Ecto neural progenitor cell (in vitro differentiated cells): ENCODE data around the gene ETFDH.
A peak's percentile ranks its signal among the peaks of the same experiment; 100 is the strongest.
"Not testable (repeated sequence)": the region's sequence is repeated elsewhere in the genome, so short reads cannot be mapped to it uniquely, and the experiment has no call there.

Experiments
- DNase-seq: peaks from one replicate; pipeline ENCODE4 v3.0.0-alpha.2; 2018; ENCODE audit warnings: low spot score

Gene ETFDH

GRCh38 chr4:158678767-158679166, 6.7 kb downstream of the ETFDH start:
- DNase-seq, result no peak

GRCh38 chr4:158681629-158682028, 9.5 kb downstream of the ETFDH start:
- DNase-seq, result no peak

- DNase-seq, result no peak
These were observed 10.0 kb downstream of the ETFDH start for GRCh38 chr4:158682066-158682465.

GRCh38 chr4:158688813-158689212, 16.7 kb downstream of the ETFDH start:
- no peak for DNase-seq

GRCh38 chr4:158704274-158704673, 32.2 kb downstream of the ETFDH start:
- DNase-seq, result no peak

GRCh38 chr4:158710814-158711213, 38.7 kb downstream of the ETFDH start:
- no peak for DNase-seq

GRCh38 chr4:158712622-158713021, 40.5 kb downstream of the ETFDH start:
- DNase-seq, result not testable (repeated sequence)

- DNase-seq, result no peak
These were observed 42.8 kb downstream of the ETFDH start for GRCh38 chr4:158714937-158715336.

GRCh38 chr4:158715802-158716201, 43.7 kb downstream of the ETFDH start:
- no peak for DNase-seq

GRCh38 chr4:158721680-158722079, 49.6 kb downstream of the ETFDH start:
- DNase-seq, result no peak

GRCh38 chr4:158722291-158722916, 50.3 kb downstream of the ETFDH start:
- peak; percentile 46 for DNase-seq

GRCh38 chr4:158722917-158723793, 51.1 kb downstream of the ETFDH start, which contains the start of gene PPID:
TSS of gene PPID (minus strand) at chr4:158723396. CDS start at chr4:158723288, 108 bp downstream.
- peak; percentile 88 for DNase-seq

GRCh38 chr4:158724637-158725036, 52.5 kb downstream of the ETFDH start:
- DNase-seq, result no peak

- DNase-seq, result no peak
These were observed 54.5 kb downstream of the ETFDH start for GRCh38 chr4:158726633-158727032.

- no peak for DNase-seq
These were observed 56.1 kb downstream of the ETFDH start for GRCh38 chr4:158728236-158728635.

GRCh38 chr4:158729716-158730559, 57.8 kb downstream of the ETFDH start:
- DNase-seq, result peak; percentile 56

GRCh38 chr4:158738866-158739265, 66.8 kb downstream of the ETFDH start:
- no peak for DNase-seq

- no peak for DNase-seq
These were observed 67.5 kb downstream of the ETFDH start for GRCh38 chr4:158739600-158739999.

GRCh38 chr4:158741326-158742021, 69.4 kb downstream of the ETFDH start:
- no peak for DNase-seq

- not testable (repeated sequence) for DNase-seq
These were observed 74.4 kb downstream of the ETFDH start for GRCh38 chr4:158746537-158746936.

- DNase-seq, result no peak
These were observed 78.3 kb downstream of the ETFDH start for GRCh38 chr4:158750379-158750778.
